Adrenal gland (tissue), 12 donors: ENCODE measurements around the gene PDE6G. TPM values are rescaled to one million over a fixed set of nuclear protein-coding genes. Genes with fewer than 3 reads are reported as not detected.
A peak's percentile ranks its signal among the peaks of the same experiment; 100 is the strongest.
"Not testable (repeated sequence)": the region's sequence is repeated elsewhere in the genome, so short reads cannot be mapped to it uniquely, and the experiment has no call there.

ENCODE experiments used
- DNase-seq, 7 donors: peaks; one replicate each; pipeline ENCODE4 v3.0.0-alpha.2; 2019 to 2020
- H3K27ac ChIP-seq, 5 donors: fragments of 200-600 bp; sonication (generic) in 4 of 5; 1 replicate in 3 of 5; 2 replicates in 2 of 5; pipeline versions ENCODE4 v1.5.1 to v1.8.0; 2016 to 2020; ENCODE audit warnings: mild to moderate bottlenecking in 1 of 5
- H3K27me3 ChIP-seq: fragments of 200-600 bp; 2 replicates; pipeline ENCODE4 v1.8.0; 2021
- H3K36me3 ChIP-seq, 2 donors: fragments of 200-600 bp; replicated peaks in 1 of 2; 1 replicate in 1 of 2; 2 replicates in 1 of 2; pipeline versions ENCODE4 v1.5.1 to v1.8.0; 2018 to 2022
- H3K4me1 ChIP-seq, 2 donors: fragments of 200-600 bp; replicated peaks in 1 of 2; 1 replicate in 1 of 2; 2 replicates in 1 of 2; pipeline versions ENCODE4 v1.5.1 to v1.8.0; 2018 to 2021
- H3K4me3 ChIP-seq, 4 donors: fragments of 200-600 bp; sonication (generic) in 3 of 4; one replicate each; pipeline ENCODE4 v1.5.1; 2016 to 2018
- H3K9me3 ChIP-seq, 3 donors: fragments of 200-600 bp; sonication (generic) in 1 of 3; replicated peaks in 1 of 3; 1 replicate in 2 of 3; 2 replicates in 1 of 3; pipeline versions ENCODE4 v1.5.1 to v1.8.0; 2016 to 2021
- CTCF ChIP-seq, 6 experiments: fragments of 450-650 bp in 4 of 6; fragments of 200-600 bp in 2 of 6; sonication (generic) in 1 of 6; IDR thresholded peaks; 1 replicate in 5 of 6; 2 replicates in 1 of 6; pipeline versions ENCODE4 v1.5.1 to v1.8.0; 2016 to 2021; ENCODE audit warnings: antibody characterized with exemption in 6 of 6, mild to moderate bottlenecking in 2 of 6, moderate library complexity in 1 of 6
- POLR2A ChIP-seq, 2 donors: fragments of 450-650 bp; IDR thresholded peaks; one replicate each; pipeline ENCODE4 v1.6.1; 2017; ENCODE audit warnings: antibody characterized with exemption in 2 of 2, mild to moderate bottlenecking in 2 of 2, moderate library complexity in 1 of 2
- WGBS, 4 donors: extraction: QIAGEN DNeasy Blood & Tissue Kit in 2 of 4; methylation state at CpG; one replicate each; pipeline versions ENCODE4 v1.1.5 to v1.1.7; 2013 to 2017; 5-methylcytosine and 5-hydroxymethylcytosine counted together
- intact Hi-C, 2 donors: fragments of 100-400 bp; cut with DNase I; formaldehyde crosslinking; loops; one replicate each; pipeline versions ENCODE4 v1.14.1 to v1.15.0; 2022 to 2023
- polyA plus RNA-seq, 3 donors: library from polyadenylated mRNA; stranded (reverse); fragments of 200-250 nt in 2 of 3; fragments of 350-450 nt in 1 of 3; fragmentation: Illumina TruSeq in 1 of 3; extraction: RNeasy Lipid Tissue Mini Kit (QIAGEN cat#74804) in 1 of 3; gene quantifications; one replicate each; pipeline ENCODE4 v1.2.3, GENCODE V29; 2013 to 2014
- total RNA-seq, 9 donors: library from RNA; depleted of rRNA in 4 of 9; stranded (reverse); fragments of >200 nt in 4 of 9; fragments of 120-200 nt in 1 of 9; fragmentation: NEBNext Ultra II Directional in 1 of 9; extraction: Animal tissue kit (Norgen Biotek cat#: 25700) in 1 of 9; gene quantifications; one replicate each; pipeline versions ENCODE4 v1.1.0 to v1.2.4, GENCODE V29; 2013 to 2023
- donor health status: healthy with polysubstance abuse.
- donor health status: Bipolar disorder and iron deficiency.
- donor health status: DM: yes; HTN: yes; CAD: no.
- donor health status: DM: no; HTN: no; CAD: no.
- donor health status: DM: no; HTN: no; CAD: no.
- donor health status: DM: yes; HTN: yes; CAD: no.

Gene PDE6G
- total and polyA plus RNA-seq, 12 donors: 0.35 to 5.9 (median 1.8) TPM; not detected in 3

GRCh38 chr17:81675515-81676221, 19.3 kb upstream of the PDE6G start:
- H3K4me3 ChIP-seq, intact Hi-C loops, H3K4me1 ChIP-seq, H3K27ac ChIP-seq, H3K27me3 ChIP-seq, H3K9me3 ChIP-seq: not testable (repeated sequence)
- TF ChIP-seq CTCF (IDR thresholded peaks at IDR 0.05): peak; percentile 30 to 72 (median 65)
- H3K36me3 ChIP-seq: peaks cover 0 to 39% of the 10 kb centered on the region in 2 donors
- WGBS, 4 donors: 30 to 37% (median 34%) methylated on average over 17 to 18 of the region's 18 CpGs
- DNase-seq: peak in 4 of 7 donors; percentile 52 to 76 (median 60)

- Histone ChIP-seq H3K27ac (no peak overlapping the region), H3K27me3 (no peaks in the 10 kb centered on the region), H3K4me3 (no peak overlapping the region), H3K9me3 (no peaks in the 10 kb centered on the region), H3K4me1 (no peaks in the 10 kb centered on the region), H3K36me3 (peaks cover 0 to 55% of the 10 kb centered on the region in 2 donors)
- 82 to 89% (median 85%) methylated on average over 18 of the region's 18 CpGs for WGBS, 4 donors
- no peak for DNase-seq
- intact Hi-C loops: no loop called here
- TF ChIP-seq CTCF (IDR thresholded peaks at IDR 0.05) (no peak), POLR2A (IDR thresholded peaks at IDR 0.05) (no peak)
These were observed 17.4 kb upstream of the PDE6G start for GRCh38 chr17:81673561-81674258.

- TF ChIP-seq CTCF (IDR thresholded peaks at IDR 0.05) (no peak), POLR2A (IDR thresholded peaks at IDR 0.05) (no peak)
- no peak overlapping the region for H3K27ac ChIP-seq
- WGBS, 4 donors: 92 to 93% (median 92%) methylated on average over 16 of the region's 16 CpGs
- H3K9me3 ChIP-seq: no peaks in the 10 kb centered on the region
- no peak for DNase-seq
- H3K4me1 ChIP-seq: peaks cover 0 to 5% of the 10 kb centered on the region in 2 donors
- H3K4me3 ChIP-seq: no peak overlapping the region
- intact Hi-C loops: no loop called here
- no peaks in the 10 kb centered on the region for H3K27me3 ChIP-seq
- H3K36me3 ChIP-seq: peaks cover 0 to 55% of the 10 kb centered on the region in 2 donors
These were observed 16.6 kb upstream of the PDE6G start for GRCh38 chr17:81672954-81673353.

- Histone ChIP-seq H3K4me1 (peaks cover 0 to 10% of the 10 kb centered on the region in 2 donors), H3K27ac (no peak overlapping the region), H3K9me3 (no peaks in the 10 kb centered on the region), H3K27me3 (no peaks in the 10 kb centered on the region), H3K36me3 (peaks cover 0 to 55% of the 10 kb centered on the region in 2 donors), H3K4me3 (no peak overlapping the region)
- no peak for DNase-seq
- intact Hi-C loops: no loop called here
- TF ChIP-seq CTCF (IDR thresholded peaks at IDR 0.05): no peak
- TF ChIP-seq POLR2A (IDR thresholded peaks at IDR 0.05): no peak
- WGBS, 4 donors: 81 to 92% (median 87%) methylated on average over 6 to 18 of the region's 18 CpGs
These were observed 16.2 kb upstream of the PDE6G start for GRCh38 chr17:81672504-81672903.
